GM21381 (cell line): Measurements from ENCODE around the gene MIPOL1.

Experiments used
- ATAC-seq: cut with Tn5 transposase; IDR thresholded peaks from one replicate; pipeline ENCODE4 v1.9.1; 2021; ENCODE audit warnings: mild to moderate bottlenecking, moderate library complexity; ENCODE audit not compliant: unreplicated experiment

Gene MIPOL1

DNA sequence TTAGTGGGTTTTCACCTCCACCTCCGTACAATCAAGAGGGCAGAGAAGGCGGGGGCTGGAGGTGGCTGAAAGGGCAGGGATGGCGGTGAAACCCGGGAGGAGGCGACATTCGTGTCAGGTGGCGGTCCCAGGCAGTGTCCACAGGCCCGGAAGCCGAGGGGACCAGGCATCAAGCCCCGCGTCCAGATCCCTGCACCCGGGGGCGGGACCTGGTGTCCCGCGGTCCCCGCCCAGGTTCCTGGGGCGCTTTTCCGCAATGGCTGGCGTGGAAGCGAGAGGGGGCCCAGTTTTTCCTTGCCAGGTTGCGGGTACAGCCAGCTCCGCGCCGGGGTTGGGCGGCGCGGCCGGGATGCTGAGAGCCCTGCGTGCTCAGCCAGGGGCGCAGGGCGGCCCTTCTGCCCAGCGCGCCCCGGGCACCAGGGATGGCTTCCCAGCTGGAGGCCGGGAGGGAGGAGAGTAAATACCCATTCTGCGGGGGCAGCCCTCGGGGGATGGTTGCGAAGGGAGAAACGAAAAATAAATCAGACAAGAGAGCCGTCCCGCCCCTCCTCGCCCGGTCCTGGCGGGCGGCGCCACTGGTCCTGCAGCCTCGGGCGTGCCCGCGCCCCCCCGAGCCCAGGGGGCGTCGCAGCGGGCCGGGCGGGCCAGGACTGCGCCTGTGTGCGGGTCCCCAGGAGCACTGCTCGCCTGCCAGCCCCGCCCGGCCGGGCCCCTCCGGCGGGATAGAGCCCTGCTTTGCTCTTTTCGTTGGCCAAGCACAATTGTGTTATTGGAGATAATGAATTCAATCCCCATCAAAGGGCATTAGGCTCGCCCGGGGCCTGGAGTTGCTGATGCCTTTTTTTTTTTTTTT lies 385.8 kb downstream of the MIPOL1 start:
- ATAC-seq, result no peak

DNA sequence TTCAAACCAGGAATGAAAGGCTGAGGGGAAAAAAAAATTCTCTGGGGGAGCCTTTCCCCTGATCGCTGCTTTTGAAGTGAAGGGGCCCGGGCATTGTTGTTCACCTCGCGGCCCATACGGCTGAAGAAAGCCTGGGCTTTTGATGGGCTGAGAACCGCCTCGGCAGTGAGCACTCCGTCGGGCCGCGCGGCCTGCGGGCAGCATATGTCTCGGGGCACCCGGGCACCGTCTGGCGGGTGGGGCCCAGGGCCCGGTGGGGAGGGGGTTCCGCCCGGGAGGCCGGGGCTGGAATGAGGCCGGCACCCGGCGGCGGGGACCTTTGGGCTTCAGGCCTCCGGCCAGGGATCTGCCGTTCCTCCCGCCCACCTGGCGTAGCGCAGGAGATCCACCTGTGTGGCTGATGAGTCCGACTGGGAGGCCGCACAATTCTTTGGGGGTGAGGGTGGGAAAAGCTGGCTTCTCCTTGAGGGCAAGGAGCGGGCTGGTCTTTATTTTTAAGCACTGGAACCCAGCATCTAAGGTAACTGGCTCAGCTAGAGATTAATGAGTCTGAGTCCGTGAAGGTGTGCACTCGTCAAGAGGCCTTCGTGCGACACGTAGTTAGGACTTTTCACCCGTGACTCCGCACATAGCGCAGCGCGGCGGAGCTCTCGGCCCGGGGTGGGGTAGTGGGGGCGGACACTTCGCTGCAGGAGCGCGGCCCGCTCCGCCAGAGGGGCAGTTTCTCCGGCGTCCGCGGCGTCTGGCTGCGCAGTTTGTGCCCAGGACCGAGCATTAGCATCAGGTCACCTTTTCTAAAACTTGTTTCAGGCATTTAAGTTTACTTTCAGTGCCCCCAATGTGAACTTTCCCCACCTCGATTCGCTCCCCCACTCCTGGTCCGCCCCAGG lies 386.7 kb downstream of the MIPOL1 start:
- ATAC-seq, result no peak

DNA sequence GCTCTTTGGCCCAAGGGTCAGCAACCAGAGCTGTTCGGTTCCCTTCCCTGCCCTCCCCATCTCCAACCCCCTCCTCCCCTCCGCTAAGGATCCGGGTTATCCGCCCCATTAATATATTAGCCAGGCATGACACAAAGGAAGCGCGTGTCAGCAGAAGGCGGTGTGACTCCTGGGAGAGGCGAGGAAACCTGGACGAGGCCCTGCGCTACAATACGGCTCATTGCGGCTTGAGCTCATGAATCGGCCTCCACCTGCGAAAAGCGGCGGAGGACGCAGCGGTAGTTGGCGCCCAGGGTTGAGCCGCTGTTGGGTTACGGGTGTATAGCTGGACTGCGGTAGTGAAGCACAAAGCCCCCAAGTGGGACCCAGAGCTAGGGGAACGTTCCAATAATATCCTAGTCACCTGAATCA lies 387.4 kb downstream of the MIPOL1 start:
- ATAC-seq, result no peak

DNA sequence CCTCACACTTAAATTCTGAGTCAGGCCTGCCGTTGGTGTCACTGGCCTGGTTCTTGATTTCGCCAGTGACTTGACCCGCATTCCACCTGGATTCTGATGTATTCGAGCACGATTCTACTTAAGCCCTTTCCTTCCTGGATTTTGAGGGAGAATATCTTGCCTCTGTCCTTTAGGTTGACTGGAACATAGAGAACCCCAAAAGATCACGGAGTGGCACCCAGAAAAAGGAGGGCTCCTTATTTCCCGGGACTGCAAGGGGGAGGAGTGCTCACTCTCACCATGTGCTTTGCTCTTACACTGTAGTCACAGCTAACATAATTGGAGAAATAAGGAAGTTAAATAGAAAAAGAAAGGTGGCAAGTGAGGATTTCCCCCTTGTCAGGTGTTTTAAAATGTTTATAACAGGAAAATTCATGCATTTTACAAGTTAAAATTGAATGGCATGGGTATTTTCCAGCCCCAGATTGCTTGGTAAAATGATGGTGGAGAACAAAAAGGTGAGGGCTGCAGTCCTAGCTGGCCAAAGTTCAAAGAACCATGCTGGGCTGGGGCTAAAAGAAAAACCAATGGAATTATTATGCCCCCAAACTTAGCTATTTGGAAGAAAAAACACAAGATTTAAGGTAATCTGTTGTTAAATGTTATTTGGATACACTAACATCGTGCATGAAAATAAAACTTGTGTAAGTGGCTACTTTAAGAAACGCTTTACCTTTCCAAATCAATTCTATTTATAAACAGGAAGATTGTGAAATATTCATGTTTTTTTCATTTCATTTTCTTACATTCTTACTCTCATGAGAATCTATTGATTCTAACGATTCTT lies 388.4 kb downstream of the MIPOL1 start:
- ATAC-seq, result no peak

DNA sequence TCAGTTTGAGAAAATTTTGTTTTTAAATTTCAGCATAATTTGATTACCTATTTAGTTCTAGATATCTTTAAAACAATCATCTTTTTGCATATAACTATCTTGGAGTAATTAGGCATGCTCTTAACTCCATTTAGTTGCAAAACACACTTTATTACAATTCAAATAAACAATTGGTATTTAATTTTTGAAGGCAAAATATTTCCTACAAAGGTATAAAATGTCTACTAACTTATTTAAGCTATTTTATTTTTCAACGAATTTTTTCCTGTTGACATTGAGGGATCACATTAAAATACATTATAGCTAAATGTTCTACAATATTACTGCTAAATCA lies 389.0 kb downstream of the MIPOL1 start:
- no peak for ATAC-seq

DNA sequence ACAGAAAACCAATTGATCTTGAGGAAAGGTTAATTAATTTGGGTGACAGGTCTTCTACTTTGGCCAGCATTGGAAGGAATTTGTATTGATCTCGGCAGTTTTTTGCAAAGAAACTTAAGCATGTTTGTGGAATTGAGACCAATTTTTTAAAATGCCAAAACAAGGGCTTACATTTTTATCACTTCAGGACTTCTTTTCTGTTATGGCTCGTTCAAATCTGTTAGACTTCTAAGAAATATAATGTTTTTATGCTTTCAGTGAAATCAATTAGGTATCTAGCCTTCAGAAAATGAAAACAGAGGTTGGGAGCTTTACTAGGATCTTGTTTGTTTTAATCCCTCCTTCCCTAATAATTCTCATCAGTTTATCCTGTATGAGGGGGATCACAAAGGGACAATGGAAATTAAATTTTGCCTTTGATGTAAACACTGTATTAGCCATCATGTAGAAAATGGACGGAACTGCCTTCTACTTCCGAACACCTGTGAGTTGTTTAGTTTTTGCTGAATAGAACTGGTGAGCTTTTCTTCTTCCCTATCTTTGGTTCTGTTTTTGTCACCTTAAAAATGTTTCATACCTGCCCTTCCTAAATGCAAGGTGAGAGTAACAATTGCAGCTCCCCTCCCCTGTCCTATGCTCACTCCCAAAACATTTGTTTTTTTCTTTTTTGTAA lies 389.5 kb downstream of the MIPOL1 start:
- no peak for ATAC-seq

DNA sequence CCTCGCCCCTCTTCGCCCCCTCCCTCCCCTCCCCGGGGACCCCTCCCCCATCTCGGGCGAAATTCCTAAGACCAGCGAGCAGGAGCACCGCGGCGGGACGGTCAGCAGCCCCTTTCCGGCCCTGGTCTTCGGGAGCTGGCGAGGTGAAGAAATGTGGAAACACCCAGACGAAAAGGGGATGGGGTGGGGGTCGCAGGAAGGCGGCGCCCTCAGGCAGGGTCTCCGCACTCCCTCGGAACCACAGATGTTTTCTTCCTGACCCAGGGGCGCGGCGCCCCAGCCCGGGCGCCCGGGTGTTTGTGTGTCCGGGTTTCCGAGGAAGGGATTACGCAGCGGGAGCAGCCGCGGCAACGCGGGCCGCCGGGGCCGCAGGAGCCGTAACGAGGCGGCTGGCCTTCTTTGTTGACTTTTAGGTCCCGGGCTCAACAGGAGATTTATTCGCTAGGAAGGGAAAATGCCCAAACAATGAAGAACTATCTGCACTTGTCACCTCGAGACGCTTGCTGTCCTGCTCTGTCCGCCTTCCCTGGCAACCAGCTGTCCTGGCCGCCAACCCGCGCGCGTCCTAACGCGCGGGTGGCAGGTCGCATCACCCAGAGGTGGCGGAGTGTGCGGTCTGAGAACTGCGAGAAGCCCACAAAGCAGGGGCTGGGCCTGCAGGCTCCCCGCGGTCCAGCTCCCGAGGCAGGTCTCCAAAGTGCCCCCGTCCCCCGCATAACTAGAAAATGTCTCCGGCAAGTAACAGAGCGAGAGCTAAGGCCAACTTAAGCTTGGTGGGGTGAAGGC lies 390.3 kb downstream of the MIPOL1 start:
- ATAC-seq, result no peak

DNA sequence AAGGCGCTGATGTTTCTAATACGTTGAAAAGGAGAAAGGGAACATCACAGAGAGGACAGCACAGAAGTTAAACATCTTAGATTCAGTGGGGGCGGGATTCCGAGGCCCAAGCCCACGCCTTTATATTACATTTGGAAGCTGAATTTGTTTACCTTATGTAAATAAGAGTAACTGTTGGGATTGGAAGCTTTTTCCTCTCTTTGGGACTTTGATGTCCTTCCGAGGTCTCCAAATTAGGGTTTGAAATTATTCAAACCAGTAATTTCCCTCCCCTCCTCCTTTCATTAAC lies 390.9 kb downstream of the MIPOL1 start:
- no peak for ATAC-seq

DNA sequence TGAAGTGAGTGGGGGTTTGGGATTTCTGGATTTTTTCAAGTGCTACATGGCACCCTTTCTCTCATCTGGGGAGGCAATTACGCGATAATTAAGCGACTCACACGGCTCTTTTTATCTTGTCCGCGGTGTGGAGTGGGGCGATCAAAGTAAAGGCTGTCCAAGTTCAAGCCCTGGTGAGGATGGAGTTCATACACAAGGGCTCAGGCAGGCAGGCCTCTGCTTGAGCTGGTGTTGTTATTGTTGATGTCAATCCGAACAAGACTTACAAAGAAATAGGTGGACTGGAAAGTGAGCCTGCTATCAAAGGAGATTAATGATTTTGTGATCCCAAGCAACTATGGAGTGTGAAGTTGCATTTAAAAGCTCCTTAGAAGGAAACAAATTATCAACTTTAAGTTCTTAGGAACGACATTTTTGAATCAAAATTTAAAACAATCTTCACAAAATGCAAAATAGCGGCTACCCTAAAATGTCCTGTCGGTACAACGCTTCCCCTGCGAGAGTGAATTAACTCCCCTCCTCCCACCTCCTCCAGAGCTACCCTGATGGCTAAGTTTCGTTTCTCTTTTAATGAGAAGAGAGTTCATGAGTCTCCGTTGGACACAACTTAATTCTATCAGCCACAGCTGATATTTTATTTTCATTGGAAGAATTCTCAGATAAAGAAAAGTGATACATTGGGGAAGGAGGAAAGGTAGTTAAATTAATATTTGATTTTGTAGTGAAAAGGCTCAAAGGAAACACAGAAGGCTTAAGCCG lies 391.4 kb downstream of the MIPOL1 start:
- ATAC-seq, result no peak

DNA sequence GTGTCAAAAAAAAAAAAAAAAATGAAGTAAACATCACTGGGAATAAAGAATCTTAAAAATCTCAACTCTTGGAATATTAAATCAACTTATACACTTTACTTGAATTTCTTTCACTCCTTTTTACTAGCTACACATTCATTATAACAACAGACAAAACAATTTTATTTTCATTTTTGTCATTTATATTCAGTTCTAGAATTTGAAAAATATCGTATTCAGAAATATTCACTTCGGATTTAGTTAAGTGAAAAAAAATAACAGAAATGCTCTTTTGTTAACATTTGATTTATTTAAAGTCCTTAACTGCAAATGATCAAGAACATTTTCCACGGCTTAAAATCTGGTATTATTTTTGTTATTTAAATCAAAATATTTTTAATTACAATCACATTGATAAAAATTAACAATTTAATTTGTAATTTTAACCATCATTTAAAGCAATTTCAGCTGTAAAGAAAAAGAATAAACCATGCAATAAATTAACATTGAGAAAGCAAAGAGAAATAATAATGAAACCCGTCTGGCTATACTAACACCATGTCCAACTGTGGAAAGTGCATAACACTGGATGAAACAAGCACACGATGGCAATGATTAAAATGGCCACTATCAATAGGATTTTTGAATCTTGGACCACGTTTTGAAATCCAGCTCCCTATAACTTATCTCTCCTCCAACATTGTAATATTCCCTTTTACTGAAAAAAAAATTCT lies 392.1 kb downstream of the MIPOL1 start:
- no peak for ATAC-seq

DNA sequence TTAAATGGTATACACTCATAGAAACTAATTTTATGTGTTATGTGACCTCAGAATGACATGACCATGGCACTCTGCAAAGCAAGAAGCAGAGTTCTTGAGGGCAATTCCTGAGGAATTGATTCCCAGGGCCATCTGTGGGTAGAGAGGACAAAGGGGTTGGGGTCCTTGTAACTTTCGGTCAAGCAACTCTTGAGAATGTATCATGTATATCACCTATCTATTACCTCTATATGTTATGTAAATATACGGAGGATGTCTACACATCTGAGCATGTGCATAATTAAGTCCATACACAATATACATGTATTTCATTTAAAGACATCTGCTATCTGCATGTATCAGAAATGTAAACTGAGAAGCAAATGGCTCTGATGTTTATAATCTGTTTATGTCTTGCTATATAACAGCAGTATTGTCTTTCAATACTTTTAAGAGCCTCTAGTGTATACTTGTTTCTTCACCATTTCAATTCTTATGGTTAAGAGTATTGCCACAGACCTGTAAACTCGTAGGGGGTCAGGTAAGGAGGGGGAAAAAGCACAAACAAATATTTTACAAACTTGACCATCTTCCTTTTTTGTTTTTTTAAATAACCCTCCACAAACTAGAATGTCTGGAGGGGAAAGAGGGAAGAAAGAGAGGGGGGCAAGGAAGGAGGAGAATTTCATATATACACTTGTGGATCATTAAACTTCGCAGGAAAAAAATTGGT lies 392.8 kb downstream of the MIPOL1 start:
- ATAC-seq, result no peak

DNA sequence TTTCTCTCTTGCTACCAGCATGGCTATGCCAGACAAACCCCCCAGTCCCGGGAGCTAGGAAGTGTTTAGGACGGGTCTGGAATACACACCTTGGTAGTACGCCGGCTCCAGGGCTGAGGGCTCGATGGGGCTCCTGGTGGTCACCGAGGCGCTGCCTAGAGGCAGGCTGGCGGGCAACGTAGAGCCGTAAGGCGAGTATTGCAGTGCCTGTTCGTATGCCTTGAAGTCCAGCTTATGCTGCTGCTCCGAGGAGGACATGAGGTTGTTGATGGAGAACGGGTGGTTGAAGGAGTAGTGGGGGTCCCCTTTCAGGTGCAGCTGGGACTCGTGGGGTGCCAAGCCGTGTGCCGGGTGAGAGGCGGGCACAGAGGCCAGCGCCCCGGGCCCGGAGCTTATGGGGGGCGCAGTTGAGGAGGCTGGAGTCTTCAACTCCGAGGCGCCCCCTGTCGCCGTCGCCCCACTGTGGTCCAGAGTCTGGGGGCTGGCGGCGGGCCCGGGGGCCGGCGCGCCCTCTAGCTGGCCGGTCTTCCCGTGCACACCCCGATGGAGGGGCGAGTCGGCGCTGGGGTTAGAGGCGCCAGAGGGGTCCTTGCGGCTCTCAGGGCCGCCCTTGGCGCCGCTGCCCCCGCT lies 393.7 kb downstream of the MIPOL1 start:
- ATAC-seq, result no peak

DNA sequence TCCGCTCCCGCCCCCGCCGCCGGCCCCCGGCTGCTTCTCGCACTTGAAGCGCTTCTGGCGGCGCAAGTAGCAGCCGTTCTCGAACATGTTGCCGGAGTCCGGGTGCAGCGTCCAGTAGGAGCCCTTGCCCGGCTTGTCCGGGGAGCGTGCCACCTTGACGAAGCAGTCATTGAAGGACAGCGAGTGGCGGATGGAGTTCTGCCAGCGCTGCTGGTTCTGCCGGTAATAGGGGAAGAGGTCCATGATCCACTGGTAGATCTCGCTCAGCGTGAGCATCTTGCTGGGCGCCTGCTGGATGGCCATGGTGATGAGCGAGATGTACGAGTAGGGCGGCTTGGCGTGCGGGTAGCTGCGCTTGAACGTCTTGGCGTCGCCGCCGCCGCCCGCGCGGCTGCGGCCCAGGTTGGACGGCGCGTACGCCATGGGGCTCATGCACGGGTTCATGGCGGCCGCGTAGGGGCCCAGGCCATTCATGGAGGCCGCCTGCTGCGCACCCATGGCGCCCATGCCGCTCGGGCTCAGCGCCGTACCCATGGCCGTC lies 394.3 kb downstream of the MIPOL1 start:
- no peak for ATAC-seq

DNA sequence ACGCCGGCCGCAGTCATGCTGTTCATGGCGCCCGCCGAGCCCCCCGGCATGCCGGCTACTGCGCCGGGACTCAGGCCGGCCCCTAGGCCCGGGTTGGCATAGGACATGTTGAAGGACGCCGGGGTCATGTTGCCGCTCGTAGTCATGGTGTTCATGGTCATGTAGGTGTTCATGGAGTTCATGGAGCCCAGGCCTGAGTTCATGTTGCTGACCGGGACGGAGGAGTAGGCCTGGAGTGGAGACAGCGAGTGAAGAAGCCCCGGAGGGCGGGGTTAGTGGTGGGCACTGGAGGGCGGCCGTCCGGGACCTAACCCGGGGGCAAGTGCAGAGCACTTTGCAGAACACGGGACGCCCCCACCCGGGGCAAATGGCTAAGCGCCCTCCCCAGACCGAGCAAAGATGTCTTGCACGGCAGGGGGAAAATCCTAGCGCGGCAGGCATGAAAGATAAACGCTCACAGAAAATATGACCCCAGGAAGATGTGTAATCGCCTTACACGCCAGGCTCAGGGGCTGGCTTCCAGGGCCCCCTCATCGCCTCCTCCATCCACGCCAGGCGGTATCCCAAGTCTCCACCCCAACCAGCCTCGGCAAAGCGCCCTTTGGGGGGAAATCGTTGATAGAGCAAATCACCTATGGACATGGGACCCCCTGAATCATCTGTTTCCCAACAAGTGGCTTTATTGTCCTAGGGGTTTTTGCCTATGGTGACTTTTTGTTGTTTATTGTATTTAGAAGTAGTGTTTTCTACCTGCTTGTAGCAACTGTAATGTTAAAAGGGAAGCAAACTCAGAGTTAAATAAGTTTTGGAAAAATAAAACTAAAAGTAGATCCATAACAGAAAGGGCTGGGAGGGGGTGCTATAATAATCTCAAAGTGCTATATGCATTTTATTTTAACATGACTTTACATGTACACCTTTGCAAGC lies 395.0 kb downstream of the MIPOL1 start:
- no peak for ATAC-seq

DNA sequence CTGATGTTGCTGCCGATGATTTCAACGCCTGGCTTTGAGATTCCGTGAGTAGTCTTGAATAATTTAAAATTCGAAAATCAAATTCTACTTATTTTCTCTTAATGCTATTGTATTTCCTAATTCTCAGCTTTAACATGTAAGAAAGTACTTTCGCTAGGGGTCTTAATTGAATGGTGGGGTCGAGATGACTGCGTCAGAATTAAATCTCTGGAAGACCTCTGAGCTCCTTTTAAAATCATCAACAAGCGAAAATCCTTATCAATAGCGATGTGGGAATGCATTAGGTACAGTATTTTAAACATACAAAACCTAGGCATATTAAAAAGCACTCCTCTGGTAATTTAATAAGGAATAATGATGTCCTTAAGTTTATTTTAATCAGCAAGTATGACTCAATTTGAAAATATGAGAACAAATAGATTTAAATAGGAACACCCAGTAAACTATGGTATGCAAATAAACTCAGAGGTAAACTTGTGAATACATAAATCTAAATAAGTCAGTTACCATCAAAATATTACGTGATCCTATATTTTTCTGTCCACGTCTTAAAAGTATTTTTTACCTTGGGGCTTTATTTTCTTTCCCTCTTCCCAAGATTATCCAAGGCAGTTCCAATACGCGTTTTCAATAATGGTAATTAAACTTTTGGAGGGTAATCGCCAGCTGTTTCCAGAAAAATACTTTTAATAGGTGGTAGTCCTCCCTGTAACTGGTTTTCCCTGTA lies 395.9 kb downstream of the MIPOL1 start:
- no peak for ATAC-seq
